GM21717 (cell line): ENCODE data around the gene ARMH3.

Experiments
- ATAC-seq: cut with Tn5 transposase; IDR thresholded peaks from one replicate; pipeline ENCODE4 v1.9.1; 2021; ENCODE audit warnings: mild to moderate bottlenecking, moderate library complexity; ENCODE audit not compliant: unreplicated experiment

Gene ARMH3

DNA sequence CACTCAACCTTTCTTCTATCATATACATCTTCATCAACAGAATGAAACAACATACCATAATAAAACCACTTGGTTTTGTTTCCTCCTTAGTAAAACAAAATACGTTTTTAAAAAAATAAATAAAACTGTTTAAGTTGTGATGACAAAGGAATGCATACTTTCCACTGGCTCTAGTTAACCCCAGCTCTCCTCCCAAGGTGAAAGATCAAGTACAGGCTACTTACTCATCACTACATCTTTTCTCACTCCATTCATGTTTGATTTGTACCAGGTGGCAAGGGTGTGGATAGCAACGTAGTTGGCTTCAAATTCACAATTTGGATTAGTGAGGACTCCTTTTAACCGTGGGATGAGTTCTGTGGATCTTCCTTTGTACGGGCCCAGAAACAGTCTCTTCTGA, 252.5 kb downstream of the ARMH3 start:
- no peak for ATAC-seq

- no peak for ATAC-seq
Measured at GRCh38 chr10:101797403-101798059, 258.4 kb downstream of the ARMH3 start.
